PC-9 (cell line): Measurements from ENCODE around the gene RNF7.

Experiments
- CTCF ChIP-seq: fragments of 200-600 bp; sonication (generic); conservative IDR thresholded peaks from 2 replicates; pipeline ENCODE4 v1.6.1; 2017; ENCODE audit warnings: mixed run types, antibody characterized with exemption, mild to moderate bottlenecking, moderate library complexity
- EZH2 ChIP-seq: fragments of 200-600 bp; sonication (generic); IDR thresholded peaks from 2 replicates; pipeline ENCODE4 v1.8.0; 2017; ENCODE audit warnings: antibody characterized with exemption, low read depth

DNA sequence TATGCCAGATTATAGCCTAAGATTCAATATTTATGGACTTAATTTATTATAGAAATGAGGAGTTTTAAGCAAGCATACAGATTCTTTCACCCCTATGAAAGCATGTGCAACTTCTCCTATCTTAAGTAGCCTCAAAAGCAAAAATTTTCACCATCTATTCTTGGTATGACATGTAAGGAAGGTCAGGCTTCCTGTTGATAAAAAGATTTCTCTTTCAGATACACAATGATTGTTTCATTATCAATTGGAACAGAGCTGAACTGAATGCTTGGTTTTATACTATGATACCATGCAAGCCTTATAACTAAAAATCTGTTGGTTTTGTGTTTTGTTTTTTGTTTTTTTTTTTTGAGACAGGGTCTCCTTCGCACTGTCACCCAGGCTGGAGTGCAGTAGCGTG lies 29.0 kb downstream of the RNF7 start:
- TF ChIP-seq CTCF, result no peak
- TF ChIP-seq EZH2, result no peak
